ENCODE measurements around the gene CYBB. TPM values are rescaled to one million over a fixed set of nuclear protein-coding genes. Genes with fewer than 3 reads are reported as not detected.

CYBB gene
- total and polyA plus RNA-seq, 2 donors from 2014 or later, result 3.5 to 43.7 TPM

- no peak overlapping the region for H3K9ac ChIP-seq (ENCODE audit: low read length in 3 of 3)
- H3K27me3 ChIP-seq (ENCODE audit: control insufficient read depth, insufficient read depth, low read length), result no peaks in the 10 kb centered on the region
- intact Hi-C loops (cut with DNase I), result no loop called here
- FAIRE-seq, result no peak
- DNase-seq, result no peak
- no peak for TF ChIP-seq CTCF (IDR thresholded peaks at IDR 0.05; ENCODE audit: borderline replicate concordance, extremely low read depth, insufficient read depth)
- no peaks in the 10 kb centered on the region for H3K9me3 ChIP-seq (ENCODE audit: control insufficient read depth in 2 of 3, insufficient read depth in 1 of 3, low read length in 3 of 3)
- no peaks in the 10 kb centered on the region for H3K4me1 ChIP-seq (ENCODE audit: control insufficient read depth in 2 of 3, insufficient read depth in 2 of 3, low read depth in 1 of 3, low read length in 3 of 3)
- H3K4me3 ChIP-seq (ENCODE audit: low read length in 3 of 3), result no peak overlapping the region
- H3K27ac ChIP-seq (ENCODE audit: low read depth in 2 of 2, low read length in 2 of 2), result no peak overlapping the region
- H3K36me3 ChIP-seq (ENCODE audit: control insufficient read depth in 2 of 3, insufficient read depth in 3 of 3, low read length in 3 of 3), result no peaks in the 10 kb centered on the region
Observed at GRCh38 chrX:37830371-37830770, 50.5 kb downstream of the CYBB start.

GRCh38 chrX:37834937-37835336, 55.1 kb downstream of the CYBB start:
- no peak for TF ChIP-seq CTCF (IDR thresholded peaks at IDR 0.05; ENCODE audit: borderline replicate concordance, extremely low read depth, insufficient read depth)
- no peak for FAIRE-seq
- intact Hi-C loops (cut with DNase I), result no loop called here

DNA sequence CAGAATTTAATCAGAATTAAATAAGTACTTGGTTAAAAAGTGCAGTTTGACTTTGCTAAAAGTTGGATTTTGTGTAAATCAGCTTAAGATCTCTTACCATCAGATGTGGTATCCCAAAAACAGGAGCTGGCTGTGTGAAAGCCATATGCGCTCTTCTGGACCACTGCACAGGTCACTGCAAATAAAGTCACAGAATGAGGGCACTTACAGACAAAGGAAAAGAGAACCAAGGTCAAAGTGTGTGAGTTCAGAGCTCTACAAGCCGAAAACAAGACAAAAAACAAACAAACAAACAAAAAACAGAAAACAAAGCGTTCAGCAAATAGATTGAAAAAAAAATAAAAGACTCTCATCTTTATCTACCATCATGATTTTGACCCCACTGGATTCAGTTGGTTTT, 61.1 kb downstream of the CYBB start:
- DNase-seq (no peak), FAIRE-seq (no peak)
- Histone ChIP-seq H3K4me1 (ENCODE audit: control insufficient read depth in 2 of 3, insufficient read depth in 2 of 3, low read depth in 1 of 3, low read length in 3 of 3) (no peaks in the 10 kb centered on the region), H3K9me3 (ENCODE audit: control insufficient read depth in 2 of 3, insufficient read depth in 1 of 3, low read length in 3 of 3) (no peaks in the 10 kb centered on the region), H3K36me3 (ENCODE audit: control insufficient read depth in 2 of 3, insufficient read depth in 3 of 3, low read length in 3 of 3) (no peaks in the 10 kb centered on the region), H3K4me3 (ENCODE audit: low read length in 3 of 3) (no peak overlapping the region), H3K27me3 (ENCODE audit: control insufficient read depth, insufficient read depth, low read length) (no peaks in the 10 kb centered on the region), H3K27ac (ENCODE audit: low read depth in 2 of 2, low read length in 2 of 2) (no peak overlapping the region), H3K9ac (ENCODE audit: low read length in 3 of 3) (no peak overlapping the region)
- no peak for TF ChIP-seq CTCF (IDR thresholded peaks at IDR 0.05; ENCODE audit: borderline replicate concordance, extremely low read depth, insufficient read depth)
- intact Hi-C loops (cut with DNase I), result no loop called here

More at GRCh38 chrX:37834937-37835336, 55.1 kb downstream of the CYBB start:
- no peak overlapping the region for H3K27ac ChIP-seq (ENCODE audit: low read depth in 2 of 2, low read length in 2 of 2)
- H3K9ac ChIP-seq (ENCODE audit: low read length in 3 of 3), result no peak overlapping the region
- no peaks in the 10 kb centered on the region for H3K36me3 ChIP-seq (ENCODE audit: control insufficient read depth in 2 of 3, insufficient read depth in 3 of 3, low read length in 3 of 3)
- no peak overlapping the region for H3K4me3 ChIP-seq (ENCODE audit: low read length in 3 of 3)
- H3K4me1 ChIP-seq (ENCODE audit: control insufficient read depth in 2 of 3, insufficient read depth in 2 of 3, low read depth in 1 of 3, low read length in 3 of 3), result no peaks in the 10 kb centered on the region
- no peaks in the 10 kb centered on the region for H3K9me3 ChIP-seq (ENCODE audit: control insufficient read depth in 2 of 3, insufficient read depth in 1 of 3, low read length in 3 of 3)
- no peaks in the 10 kb centered on the region for H3K27me3 ChIP-seq (ENCODE audit: control insufficient read depth, insufficient read depth, low read length)
- no peak for DNase-seq

DNA sequence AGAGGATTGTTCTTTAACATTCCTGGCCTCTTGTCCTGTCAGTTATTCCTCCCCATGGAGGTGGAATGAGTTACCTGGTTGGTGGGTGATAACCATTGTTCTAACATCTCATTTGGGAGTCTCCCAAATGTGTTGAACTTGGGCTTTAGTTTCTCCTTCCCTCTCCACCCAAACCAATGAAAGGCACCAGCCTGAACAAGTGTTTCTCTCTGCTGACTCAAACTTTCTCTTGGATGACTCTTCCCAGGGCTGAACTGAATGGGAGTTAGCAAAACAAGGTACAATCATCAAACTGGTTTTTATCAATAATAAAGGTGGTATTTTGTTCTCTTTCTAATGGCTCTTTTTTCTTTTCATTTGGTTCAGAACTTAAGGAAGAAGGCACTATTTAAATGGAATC, 64.8 kb downstream of the CYBB start:
- intact Hi-C loops (cut with DNase I), result no loop called here
- no peak overlapping the region for H3K27ac ChIP-seq (ENCODE audit: low read depth in 2 of 2, low read length in 2 of 2)
- TF ChIP-seq CTCF (IDR thresholded peaks at IDR 0.05; ENCODE audit: borderline replicate concordance, extremely low read depth, insufficient read depth), result no peak
- no peaks in the 10 kb centered on the region for H3K4me1 ChIP-seq (ENCODE audit: control insufficient read depth in 2 of 3, insufficient read depth in 2 of 3, low read depth in 1 of 3, low read length in 3 of 3)
- FAIRE-seq (no peak), DNase-seq (no peak)
- no peak overlapping the region for H3K4me3 ChIP-seq (ENCODE audit: low read length in 3 of 3)
- H3K9me3 ChIP-seq (ENCODE audit: control insufficient read depth in 2 of 3, insufficient read depth in 1 of 3, low read length in 3 of 3), result no peaks in the 10 kb centered on the region
- no peaks in the 10 kb centered on the region for H3K27me3 ChIP-seq (ENCODE audit: control insufficient read depth, insufficient read depth, low read length)
- H3K9ac ChIP-seq (ENCODE audit: low read length in 3 of 3), result no peak overlapping the region
- no peaks in the 10 kb centered on the region for H3K36me3 ChIP-seq (ENCODE audit: control insufficient read depth in 2 of 3, insufficient read depth in 3 of 3, low read length in 3 of 3)

Measured in kidney (tissue), 14 donors.